ENCODE data around the gene BABAM1.

DNA sequence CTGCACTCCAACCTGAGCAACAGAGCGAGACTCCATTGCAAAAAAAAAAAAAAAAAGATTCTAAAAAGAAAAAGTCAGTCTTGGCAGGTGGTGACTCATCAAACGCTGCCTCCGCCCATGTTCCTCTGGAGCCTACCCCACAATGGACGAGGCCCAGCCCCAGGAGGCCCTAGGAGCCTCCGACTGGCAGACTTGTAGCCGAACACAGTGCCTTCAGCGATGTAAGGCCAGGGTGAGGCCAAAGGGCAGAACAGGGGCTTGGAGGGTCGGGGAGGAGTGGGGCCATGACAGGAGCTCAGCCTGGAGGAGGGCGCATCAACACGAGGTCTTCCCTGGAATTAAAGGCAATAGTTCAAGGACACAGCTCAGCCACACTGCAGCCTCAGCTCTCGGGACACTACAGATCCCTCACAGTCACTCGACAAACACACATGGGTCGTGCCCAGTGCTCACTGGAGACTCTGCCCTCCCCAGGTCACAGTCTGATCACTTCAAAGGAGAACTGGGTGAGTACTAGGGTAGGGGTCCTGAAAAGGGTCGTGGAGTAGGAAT, 47.0 kb upstream of the BABAM1 start:
- TF ChIP-seq EZH2 (IDR thresholded peaks at IDR 0.05) (no peak), POLR2AphosphoS5 (IDR thresholded peaks at IDR 0.05; ENCODE audit: borderline replicate concordance, low read depth, low read length) (no peak)
